ACC112 (cell line): ENCODE measurements around the gene TFAP2C.
"Not testable (repeated sequence)": the region's sequence is repeated elsewhere in the genome, so short reads cannot be mapped to it uniquely, and the experiment has no call there.

Experiments
- H2AFZ ChIP-seq: fragments of 200-600 bp; sonication (generic); one replicate; pipeline ENCODE4 v1.6.0; 2017; ENCODE audit warnings: antibody characterized with exemption, low read length; ENCODE audit not compliant: unreplicated experiment
- H3K27ac ChIP-seq: fragments of 200-600 bp; sonication (generic); 2 replicates; pipeline ENCODE4 v1.5.1; 2014; ENCODE audit warnings: low read depth, mild to moderate bottlenecking, antibody characterized with exemption, low read length, moderate library complexity
- H3K27me3 ChIP-seq: fragments of 200-600 bp; sonication (generic); 2 replicates; pipeline ENCODE4 v1.6.1; 2014; ENCODE audit warnings: mild to moderate bottlenecking, antibody characterized with exemption, low read length, moderate library complexity, mixed read lengths; ENCODE audit not compliant: insufficient read depth
- H3K36me3 ChIP-seq: fragments of 200-600 bp; sonication (generic); 2 replicates; pipeline ENCODE4 v1.6.1; 2016; ENCODE audit warnings: mild to moderate bottlenecking, antibody characterized with exemption, low read length, moderate library complexity, mixed read lengths; ENCODE audit not compliant: insufficient read depth
- H3K4me1 ChIP-seq: fragments of 200-600 bp; sonication (generic); one replicate; pipeline ENCODE4 v1.6.1; 2016; ENCODE audit warnings: low read length, mixed read lengths; ENCODE audit not compliant: insufficient read depth, unreplicated experiment, control insufficient read depth
- H3K4me3 ChIP-seq: fragments of 200-600 bp; sonication (generic); 2 replicates; pipeline ENCODE4 v1.5.1; 2014; ENCODE audit warnings: mild to moderate bottlenecking, low read depth, low read length
- H3K79me2 ChIP-seq: fragments of 200-600 bp; sonication (generic); one replicate; pipeline ENCODE4 v1.6.0; 2016; ENCODE audit warnings: low read length; ENCODE audit not compliant: control insufficient read depth, unreplicated experiment, insufficient read depth

The TFAP2C gene

DNA sequence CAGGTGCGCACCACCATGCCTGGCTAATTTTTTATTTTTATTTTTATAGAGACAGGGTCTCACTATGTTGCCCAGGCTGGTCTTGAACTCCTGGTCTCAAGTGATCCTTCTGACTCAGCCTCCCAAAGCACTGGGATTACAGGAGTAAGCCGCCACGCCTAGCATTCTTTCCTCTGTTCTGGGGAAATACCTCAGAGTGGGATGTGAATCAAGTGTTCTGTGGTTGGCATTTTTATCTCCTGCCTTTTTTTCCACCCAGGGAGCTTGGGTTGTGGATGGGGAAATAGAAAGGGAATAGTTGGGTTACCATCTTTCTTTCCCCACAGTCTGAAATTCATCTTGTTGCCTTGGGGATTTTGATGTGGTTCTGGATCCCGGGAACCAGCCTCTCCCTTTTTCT is 24.1 kb downstream of the TFAP2C start:
- Histone ChIP-seq H3K27ac (no peak overlapping the region), H3K4me3 (no peak overlapping the region), H3K79me2 (no peaks in the 10 kb centered on the region), H3K27me3 (peaks cover 9% of the 10 kb centered on the region; the same call in 1 of the 2 replicates), H3K36me3 (no peaks in the 10 kb centered on the region), H2AFZ (no peak overlapping the region), H3K4me1 (no peaks in the 10 kb centered on the region)

DNA sequence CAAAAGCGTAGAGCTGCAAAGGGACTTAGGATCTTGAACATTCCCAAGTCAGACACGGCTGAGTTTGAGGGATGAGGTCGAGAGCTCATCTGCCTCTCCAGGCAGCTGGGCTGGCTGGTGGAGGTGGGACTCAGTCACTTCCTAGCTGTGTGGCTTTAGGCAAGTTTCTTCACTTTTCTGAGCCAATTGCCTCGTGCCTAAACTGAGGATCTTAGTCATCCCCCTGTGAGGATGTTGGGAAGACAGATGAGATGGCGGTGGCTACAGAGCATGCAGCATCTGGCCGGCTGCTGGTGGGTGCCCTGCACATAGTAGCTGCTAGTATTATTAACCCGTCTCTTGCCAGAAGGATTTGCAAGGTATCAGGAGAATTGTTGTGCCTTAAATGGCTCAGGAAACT is 27.5 kb downstream of the TFAP2C start:
- no peaks in the 10 kb centered on the region for H3K4me1 ChIP-seq
- no peaks in the 10 kb centered on the region for H3K79me2 ChIP-seq
- no peak overlapping the region for H3K4me3 ChIP-seq
- H3K36me3 ChIP-seq = no peaks in the 10 kb centered on the region
- no peak overlapping the region for H3K27ac ChIP-seq
- H2AFZ ChIP-seq = no peak overlapping the region
- H3K27me3 ChIP-seq = peaks cover 5% of the 10 kb centered on the region; the same call in 1 of the 2 replicates

DNA sequence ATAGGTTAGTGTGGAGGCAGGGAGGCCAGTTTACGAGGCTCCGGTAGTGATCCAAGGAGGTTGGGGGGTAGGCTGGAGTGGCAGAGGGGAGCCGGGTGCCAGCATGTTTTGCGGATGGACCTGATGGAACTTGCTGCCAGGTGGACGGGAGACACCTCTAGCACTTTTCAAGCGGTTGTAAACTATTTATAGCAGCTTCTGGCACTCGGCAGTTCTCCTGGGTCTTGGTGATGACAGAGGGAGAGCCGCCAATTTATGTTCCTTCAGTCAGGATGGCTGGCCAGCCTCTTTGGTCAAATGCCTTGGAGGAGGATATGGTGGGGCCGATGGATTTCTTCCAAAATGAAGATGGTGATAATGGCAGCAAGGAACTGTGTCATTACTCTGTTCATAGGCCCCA is 28.8 kb downstream of the TFAP2C start:
- Histone ChIP-seq H3K79me2 (no peaks in the 10 kb centered on the region), H3K27ac (no peak overlapping the region), H2AFZ (no peak overlapping the region), H3K4me3 (no peak overlapping the region), H3K36me3 (no peaks in the 10 kb centered on the region), H3K4me1 (no peaks in the 10 kb centered on the region), H3K27me3 (peaks cover 4% of the 10 kb centered on the region; the same call in 1 of the 2 replicates)

DNA sequence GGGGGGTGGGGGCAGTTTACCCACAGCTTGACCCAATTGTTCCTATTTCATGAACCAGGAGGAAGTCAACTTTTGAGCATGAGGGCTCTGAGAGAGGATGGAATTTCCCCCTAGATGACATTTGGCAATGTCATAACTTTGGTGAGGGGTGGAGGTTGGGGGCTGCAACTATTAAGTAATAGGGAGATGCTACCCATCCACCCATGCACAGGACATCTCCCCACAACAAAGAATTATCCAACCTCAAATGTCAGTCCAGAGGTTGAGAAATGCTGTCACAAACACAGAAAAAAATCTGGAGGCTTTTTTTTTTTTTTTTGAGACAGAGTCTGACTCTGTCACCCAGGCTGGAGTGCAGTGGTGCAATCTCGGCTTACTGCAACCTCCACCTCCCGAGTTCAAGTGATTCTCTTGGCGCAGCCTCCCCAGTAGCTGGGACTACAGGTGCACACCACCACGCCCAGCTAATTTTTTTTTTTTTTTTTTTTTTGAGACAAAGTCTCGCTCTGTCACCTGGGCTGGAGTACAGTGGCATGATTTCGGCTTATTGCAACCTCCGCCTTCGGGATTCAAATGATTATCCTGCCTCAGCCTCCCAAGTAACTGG is 29.3 kb downstream of the TFAP2C start:
- H3K27ac ChIP-seq, H3K27me3 ChIP-seq, H3K4me1 ChIP-seq, H3K36me3 ChIP-seq, H3K4me3 ChIP-seq, H2AFZ ChIP-seq, H3K79me2 ChIP-seq: not testable (repeated sequence)

DNA sequence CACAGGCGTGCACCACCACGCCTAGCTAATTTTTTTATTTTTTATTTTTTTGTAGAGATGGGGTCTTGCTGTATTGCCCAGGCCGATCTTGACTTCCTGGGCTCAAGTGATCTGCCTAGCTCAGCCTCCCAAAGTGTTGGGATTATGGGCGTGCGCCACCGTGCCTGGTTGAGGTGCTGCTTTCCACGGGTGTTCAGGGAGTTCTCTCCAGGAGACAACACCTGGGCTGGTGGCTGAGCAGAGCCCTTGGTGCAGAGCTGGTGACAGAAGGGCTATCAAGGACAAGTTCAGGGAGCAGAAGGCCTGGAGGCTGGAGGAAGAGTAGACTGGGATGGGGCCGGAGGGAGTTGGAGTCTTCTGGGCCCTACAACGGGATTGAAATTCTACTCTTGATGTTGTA is 34.6 kb downstream of the TFAP2C start:
- Histone ChIP-seq H3K36me3 (no peaks in the 10 kb centered on the region), H3K4me1 (no peaks in the 10 kb centered on the region), H3K27me3 (no peaks in the 10 kb centered on the region), H3K4me3 (no peak overlapping the region), H2AFZ (no peak overlapping the region), H3K27ac (no peak overlapping the region), H3K79me2 (no peaks in the 10 kb centered on the region)

DNA sequence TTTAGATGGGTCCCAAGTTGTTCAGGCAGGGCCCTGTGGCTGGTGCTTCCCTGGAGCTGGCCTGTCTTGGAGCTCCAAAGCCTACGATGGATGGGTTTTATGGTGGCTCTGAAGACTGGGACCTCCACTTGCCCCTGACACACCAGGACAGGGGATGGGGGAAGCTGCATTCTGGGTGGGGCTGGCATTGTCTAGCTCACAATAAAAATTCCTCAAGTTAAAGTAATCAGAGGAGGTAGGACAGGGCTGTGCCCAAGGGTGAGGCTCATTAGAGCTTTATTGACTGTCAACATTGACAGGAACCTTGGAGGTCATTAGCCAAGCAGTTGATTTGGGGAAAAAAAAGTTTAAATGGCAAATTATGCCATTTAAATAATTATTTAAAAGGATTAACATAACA is 35.7 kb downstream of the TFAP2C start:
- H3K27ac ChIP-seq = no peak overlapping the region
- no peaks in the 10 kb centered on the region for H3K4me1 ChIP-seq
- no peaks in the 10 kb centered on the region for H3K27me3 ChIP-seq
- H2AFZ ChIP-seq = no peak overlapping the region
- H3K79me2 ChIP-seq = no peaks in the 10 kb centered on the region
- no peaks in the 10 kb centered on the region for H3K36me3 ChIP-seq
- H3K4me3 ChIP-seq = no peak overlapping the region

DNA sequence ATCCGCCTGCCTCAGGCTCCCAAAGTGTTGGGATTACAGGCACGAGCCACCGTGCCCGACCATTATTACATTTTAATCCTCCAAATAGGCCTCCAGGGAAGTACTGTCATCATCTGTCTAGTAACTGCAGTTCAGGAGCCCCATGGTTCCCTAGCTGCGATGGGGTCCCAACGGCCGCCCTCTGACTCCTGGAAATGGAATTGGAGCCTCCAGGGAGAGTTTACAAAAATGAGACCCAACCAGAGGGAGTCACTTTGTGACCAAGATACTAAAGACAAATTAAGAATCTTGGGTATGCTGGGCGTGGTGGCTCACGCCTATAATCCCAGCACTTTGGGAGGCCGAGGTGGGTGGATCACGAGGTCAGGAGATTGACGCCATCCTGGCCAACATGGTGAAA is 36.7 kb downstream of the TFAP2C start:
- H3K79me2 ChIP-seq = no peaks in the 10 kb centered on the region
- no peaks in the 10 kb centered on the region for H3K36me3 ChIP-seq
- H3K27me3 ChIP-seq = no peaks in the 10 kb centered on the region
- no peak overlapping the region for H3K27ac ChIP-seq
- no peak overlapping the region for H2AFZ ChIP-seq
- no peaks in the 10 kb centered on the region for H3K4me1 ChIP-seq
- no peak overlapping the region for H3K4me3 ChIP-seq

DNA sequence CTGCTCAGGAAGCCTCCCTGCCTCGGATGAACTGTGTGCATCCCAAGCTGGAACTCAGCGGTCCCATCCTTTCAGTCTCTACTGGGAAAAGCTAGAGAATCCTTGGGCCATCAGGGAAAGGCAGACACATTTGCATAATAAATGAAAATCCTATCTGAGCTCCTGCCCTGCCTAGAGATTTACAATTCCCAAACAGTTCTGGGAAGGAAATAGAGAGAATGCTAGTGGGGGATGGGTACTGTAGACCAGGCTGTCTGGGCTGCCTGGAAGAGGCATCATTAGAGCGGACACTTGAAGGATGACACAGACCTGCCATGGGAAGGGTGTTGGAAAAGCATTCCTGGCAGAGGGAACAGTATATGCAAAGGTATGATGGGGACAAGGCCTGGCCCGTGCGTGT is 44.3 kb downstream of the TFAP2C start:
- no peak overlapping the region for H3K4me3 ChIP-seq
- H3K4me1 ChIP-seq = no peaks in the 10 kb centered on the region
- no peak overlapping the region for H2AFZ ChIP-seq
- H3K27me3 ChIP-seq = peaks cover 8% of the 10 kb centered on the region
- H3K36me3 ChIP-seq = no peaks in the 10 kb centered on the region
- no peak overlapping the region for H3K27ac ChIP-seq
- H3K79me2 ChIP-seq = no peaks in the 10 kb centered on the region

DNA sequence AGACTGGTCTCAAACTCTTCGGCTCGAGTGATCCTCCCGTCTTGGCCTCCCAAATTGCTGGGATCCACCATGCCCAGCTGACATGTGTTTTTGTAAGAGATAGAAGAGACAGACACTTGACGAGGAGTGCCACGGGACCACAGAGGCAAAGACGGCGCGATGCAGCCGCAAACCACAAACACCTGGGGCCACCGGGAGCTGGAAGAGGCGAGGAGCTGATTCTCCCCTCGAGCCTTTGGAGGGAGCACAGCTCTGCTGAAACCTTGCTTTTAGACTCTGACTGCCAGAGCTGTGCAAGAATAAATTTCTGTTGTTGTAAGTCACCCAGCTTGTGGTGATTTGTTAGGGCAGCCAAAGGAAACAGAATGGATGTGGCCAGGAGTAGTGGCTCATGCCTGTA is 46.9 kb downstream of the TFAP2C start:
- Histone ChIP-seq H2AFZ (no peak overlapping the region), H3K36me3 (no peaks in the 10 kb centered on the region), H3K4me1 (no peaks in the 10 kb centered on the region), H3K79me2 (no peaks in the 10 kb centered on the region), H3K27me3 (peaks cover 11% of the 10 kb centered on the region), H3K27ac (no peak overlapping the region), H3K4me3 (no peak overlapping the region)

DNA sequence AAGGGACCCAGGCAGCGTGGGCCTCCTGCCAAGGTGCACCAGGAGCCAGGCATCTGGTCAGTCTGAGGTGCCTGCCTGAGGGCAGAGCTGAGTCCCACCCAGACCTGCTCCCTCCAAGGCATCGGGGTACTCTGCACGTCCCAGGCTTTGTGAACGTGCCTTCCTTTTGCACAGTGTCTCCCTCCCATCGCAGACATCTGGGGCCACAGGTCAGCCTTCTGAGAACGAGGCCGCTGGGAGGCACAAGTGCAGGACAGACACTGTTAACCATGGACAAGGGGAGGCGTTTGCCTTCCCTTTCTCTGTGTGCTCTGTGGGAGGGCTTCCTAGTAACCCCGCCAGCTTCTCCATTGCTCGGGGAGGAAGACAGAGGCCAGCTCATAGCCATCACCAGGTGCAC is 47.6 kb downstream of the TFAP2C start:
- Histone ChIP-seq H2AFZ (no peak overlapping the region), H3K27me3 (peaks cover 11% of the 10 kb centered on the region), H3K27ac (no peak overlapping the region), H3K4me3 (no peak overlapping the region), H3K79me2 (no peaks in the 10 kb centered on the region), H3K4me1 (no peaks in the 10 kb centered on the region), H3K36me3 (no peaks in the 10 kb centered on the region)

DNA sequence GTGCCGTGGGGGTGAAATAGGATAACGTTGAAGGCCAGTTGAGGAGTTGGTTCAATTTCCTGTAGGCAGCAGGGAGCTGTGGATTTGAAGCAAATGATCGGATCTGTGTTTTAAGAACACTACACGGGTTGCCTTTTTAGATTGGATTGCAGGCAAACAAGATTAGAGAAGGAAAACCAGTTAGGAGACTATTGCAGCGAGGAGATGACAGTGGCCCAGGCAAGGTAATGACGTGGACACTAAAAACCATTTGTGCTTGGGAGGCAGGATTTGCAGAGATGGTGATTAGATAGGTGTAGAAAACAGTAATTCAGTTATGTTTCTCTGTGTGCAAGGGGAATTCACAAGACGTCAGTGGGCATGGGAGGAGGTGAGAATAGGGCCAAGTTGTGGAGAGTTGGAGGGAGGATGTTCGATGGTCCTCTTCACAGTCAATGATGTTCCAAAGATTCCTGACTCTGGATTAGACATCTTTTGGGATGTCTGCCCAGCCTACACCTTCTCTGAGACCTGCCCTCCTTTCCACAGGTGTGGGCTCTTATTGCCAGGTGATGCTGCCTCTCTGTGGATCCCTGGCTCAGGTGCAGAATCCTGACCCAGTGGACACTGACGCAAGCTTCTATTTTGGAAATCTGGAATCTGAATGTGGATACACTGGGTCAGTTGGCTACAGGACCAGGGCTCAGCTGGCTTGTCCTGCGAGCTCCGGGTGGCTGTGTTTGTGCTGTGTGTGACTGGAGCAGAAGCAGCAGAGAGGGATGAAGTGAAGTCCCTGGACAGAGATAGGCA is 54.2 kb downstream of the TFAP2C start:
- Histone ChIP-seq H3K27me3 (peaks cover 3% of the 10 kb centered on the region; the same call in 1 of the 2 replicates), H3K4me3 (no peak overlapping the region), H2AFZ (no peak overlapping the region), H3K79me2 (no peaks in the 10 kb centered on the region), H3K36me3 (no peaks in the 10 kb centered on the region), H3K4me1 (no peaks in the 10 kb centered on the region), H3K27ac (no peak overlapping the region)
